Heart right ventricle (tissue), 16 donors: Measurements from ENCODE around the gene ANKRD65. TPM values are rescaled to one million over a fixed set of nuclear protein-coding genes. Genes with fewer than 3 reads are reported as not detected.
A peak's percentile ranks its signal among the peaks of the same experiment; 100 is the strongest.
"Not testable (repeated sequence)": the region's sequence is repeated elsewhere in the genome, so short reads cannot be mapped to it uniquely, and the experiment has no call there.

Experiments used
- ATAC-seq, 8 donors: fragments of 200-7000 bp; cut with Tn5 transposase; one replicate each; pipeline ENCODE4 v1.9.1; 2020; ENCODE audit warnings: mild to moderate bottlenecking in 8 of 8, moderate library complexity in 8 of 8, moderate number of reproducible peaks in 1 of 8
- DNase-seq, 2 donors: peaks; one replicate each; pipeline ENCODE4 v3.0.0-alpha.2; 2020
- H3K27ac ChIP-seq, 10 donors: fragments of 200-600 bp; sonication (generic) in 2 of 10; one replicate each; pipeline versions ENCODE4 v1.5.0 to v1.8.0; 2020 to 2022; ENCODE audit warnings: mild to moderate bottlenecking in 3 of 10
- H3K27me3 ChIP-seq, 7 donors: fragments of 200-600 bp; one replicate each; pipeline ENCODE4 v1.8.0; 2021 to 2022; ENCODE audit warnings: mild to moderate bottlenecking in 2 of 7
- H3K36me3 ChIP-seq, 9 donors: fragments of 200-600 bp; sonication (generic) in 1 of 9; one replicate each; pipeline versions ENCODE4 v1.5.0 to v1.8.0; 2020 to 2022; ENCODE audit warnings: mild to moderate bottlenecking in 2 of 9
- H3K4me1 ChIP-seq, 9 donors: fragments of 200-600 bp; sonication (generic) in 1 of 9; one replicate each; pipeline versions ENCODE4 v1.5.0 to v1.8.0; 2020 to 2022; ENCODE audit warnings: mild to moderate bottlenecking in 4 of 9
- H3K4me3 ChIP-seq, 10 donors: fragments of 200-600 bp; sonication (generic) in 2 of 10; one replicate each; pipeline versions ENCODE4 v1.5.0 to v1.8.0; 2020 to 2022; ENCODE audit warnings: mild to moderate bottlenecking in 7 of 10, moderate library complexity in 2 of 10
- H3K9me3 ChIP-seq, 11 donors: fragments of 200-600 bp in 10 of 11; sonication (generic) in 2 of 11; one replicate each; pipeline versions ENCODE4 v1.5.0 to v1.8.0; 2013 to 2022; ENCODE audit warnings: mild to moderate bottlenecking in 2 of 11, control low read depth in 1 of 11, moderate library complexity in 1 of 11
- WGBS, 2 donors: extraction: QIAGEN DNeasy Blood & Tissue Kit; methylation state at CpG; one replicate each; pipeline ENCODE4 v1.1.7; 2013; ENCODE audit warnings: inconsistent platforms in 1 of 2; 5-methylcytosine and 5-hydroxymethylcytosine counted together
- intact Hi-C, 10 donors: fragments of 100-400 bp; cut with DNase I; formaldehyde crosslinking; loops; one replicate each; pipeline versions ENCODE4 v1.11.1 to v1.14.2; 2022
- polyA plus RNA-seq, 2 donors: library from polyadenylated mRNA; stranded (reverse); fragments of 200-250 nt; gene quantifications; one replicate each; pipeline ENCODE4 v1.2.3, GENCODE V29; 2013
- total RNA-seq, 10 donors: library from RNA; stranded (reverse); fragmentation: NEBNext Ultra II Directional in 3 of 10; extraction: Animal tissue kit (Norgen Biotek cat#: 25700) in 3 of 10; gene quantifications; one replicate each; pipeline versions ENCODE4 v1.2.1 to v1.2.4, GENCODE V29; 2021 to 2023
- TF ChIP-seq, protein P1 (sequence below), 9 donors: fragments of 200-600 bp; sonication (generic) in 2 of 9; IDR thresholded peaks; one replicate each; pipeline versions ENCODE4 v1.5.0 to v1.8.0; 2021 to 2022; ENCODE audit warnings: antibody characterized with exemption in 9 of 9, mild to moderate bottlenecking in 5 of 9, moderate library complexity in 1 of 9
- donor health status: Arrhythmogenic right ventricular cardiomyopathy.
- donor health status: ischemic (EF 13 %, LVEDD 7.1; RV severe dilation, severe dysfunction).
- donor health status: healthy with polysubstance abuse.
- donor health status: DM: no; HTN: yes; CAD: no.
- donor health status: DM: no; HTN: no; CAD: no.
- donor health status: ischemic (EF 25% LVEDD 6.9; RV normal size, moderate dysfunction).
- donor health status: ischemic (EF 25% LVEDD 5.7; RV mildly dilated, moderate dysfunction).
- donor health status: healthy.
- donor health status: DM: yes; HTN: yes; CAD: no.
- donor health status: Ischemic cardiomyopathy.
- donor health status: ischemic (EF 35%, LVEDD 5.7; RV mildly dilated, moderate dysfunction).
- donor health status: nonischemic (EF 11% LVEDD 7.7; RV severe dilation, severe dysfunction).
- donor health status: DM: yes; HTN: yes; CAD: no.
- donor health status: PGD.
- donor health status: ischemic (EF 29% LVEDD 5.4; RV normal size, mild dysfunction).
- donor health status: nonischemic (EF 23%, LVEDD 6.1; RV moderate dilation, normal function).

The ANKRD65 gene
- total and polyA plus RNA-seq, 12 donors, result 0.37 to 3.1 (median 1.8) TPM

DNA sequence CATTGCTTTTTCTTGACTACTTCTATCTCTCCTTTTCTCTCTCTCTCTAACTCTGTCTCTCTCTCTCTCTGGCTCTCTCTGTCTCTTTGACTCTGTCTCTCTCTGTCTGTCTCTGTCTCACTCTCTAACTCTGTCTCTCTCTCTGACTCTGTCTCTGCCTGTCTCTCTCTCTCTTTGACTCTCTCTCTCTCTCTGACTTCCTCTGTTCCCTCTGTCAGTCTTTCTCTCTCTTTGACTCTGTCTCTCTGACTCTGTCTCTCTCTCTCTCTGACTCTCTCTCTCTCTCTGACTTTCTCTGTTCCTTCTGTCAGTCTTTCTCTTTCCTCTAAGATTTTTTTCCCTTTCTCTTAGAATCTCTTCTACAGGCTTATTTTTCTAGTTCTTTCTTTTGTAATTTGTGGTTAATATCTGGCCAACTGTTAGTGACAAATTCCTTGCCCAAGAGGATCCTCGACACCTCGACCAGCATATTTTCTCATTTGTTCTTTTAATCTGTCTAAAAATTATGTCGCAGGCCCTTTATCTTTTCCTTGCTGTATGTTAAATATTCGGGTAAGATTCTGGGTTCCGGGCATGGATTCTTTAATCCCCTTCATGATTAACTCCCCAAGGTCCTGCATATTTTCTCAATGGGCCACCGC is 28.1 kb upstream of the ANKRD65 start, which contains the start of gene ATAD3C:
TSS of gene ATAD3C (plus strand) at position 591 of the 641 bp plus-strand sequence. CDS start 995 bp downstream, outside the sequence.
- TF ChIP-seq, protein P1, sequence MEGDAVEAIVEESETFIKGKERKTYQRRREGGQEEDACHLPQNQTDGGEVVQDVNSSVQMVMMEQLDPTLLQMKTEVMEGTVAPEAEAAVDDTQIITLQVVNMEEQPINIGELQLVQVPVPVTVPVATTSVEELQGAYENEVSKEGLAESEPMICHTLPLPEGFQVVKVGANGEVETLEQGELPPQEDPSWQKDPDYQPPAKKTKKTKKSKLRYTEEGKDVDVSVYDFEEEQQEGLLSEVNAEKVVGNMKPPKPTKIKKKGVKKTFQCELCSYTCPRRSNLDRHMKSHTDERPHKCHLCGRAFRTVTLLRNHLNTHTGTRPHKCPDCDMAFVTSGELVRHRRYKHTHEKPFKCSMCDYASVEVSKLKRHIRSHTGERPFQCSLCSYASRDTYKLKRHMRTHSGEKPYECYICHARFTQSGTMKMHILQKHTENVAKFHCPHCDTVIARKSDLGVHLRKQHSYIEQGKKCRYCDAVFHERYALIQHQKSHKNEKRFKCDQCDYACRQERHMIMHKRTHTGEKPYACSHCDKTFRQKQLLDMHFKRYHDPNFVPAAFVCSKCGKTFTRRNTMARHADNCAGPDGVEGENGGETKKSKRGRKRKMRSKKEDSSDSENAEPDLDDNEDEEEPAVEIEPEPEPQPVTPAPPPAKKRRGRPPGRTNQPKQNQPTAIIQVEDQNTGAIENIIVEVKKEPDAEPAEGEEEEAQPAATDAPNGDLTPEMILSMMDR (IDR thresholded peaks at IDR 0.05), result no peak
- Histone ChIP-seq H3K4me3 (no peak within 1 kb of the TSS), H3K27ac (no peak within 1 kb of the TSS), H3K4me1 (no peaks in the 10 kb centered on the region), H3K9me3 (no peaks in the 10 kb centered on the region), H3K27me3 (no peaks in the 10 kb centered on the region), H3K36me3 (no peaks in the 10 kb centered on the region)
- ATAC-seq, result no peak
- WGBS, 2 donors, result 81 to 86% methylated on average over 6 of the region's 6 CpGs
- intact Hi-C loops, result no loop called here
- no peak for DNase-seq

DNA sequence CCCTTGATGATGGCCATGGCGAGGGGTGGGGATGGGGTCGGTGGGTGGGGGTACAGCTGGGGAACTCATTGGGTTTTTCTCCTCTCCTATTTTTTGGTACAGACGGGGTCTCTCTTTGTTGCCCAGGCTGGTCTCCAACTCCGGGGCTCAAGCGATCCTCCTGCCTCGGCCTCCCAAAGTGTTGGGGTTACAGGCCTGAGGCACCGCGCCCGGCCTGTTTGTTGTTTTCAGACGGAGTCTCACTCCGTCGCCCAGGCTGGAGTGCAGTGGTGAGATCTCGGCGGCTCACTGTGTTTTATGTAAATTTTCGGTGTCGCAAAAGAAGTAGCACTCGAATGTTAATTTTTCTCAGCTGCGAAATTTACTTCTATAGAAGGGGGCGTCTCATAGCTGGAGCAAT is 25.6 kb upstream of the ANKRD65 start:
- H3K27ac ChIP-seq, H3K27me3 ChIP-seq, H3K36me3 ChIP-seq, H3K9me3 ChIP-seq, H3K4me1 ChIP-seq, intact Hi-C loops, DNase-seq, ATAC-seq, H3K4me3 ChIP-seq: not testable (repeated sequence)
- WGBS, 2 donors, result 95% methylated on average over 19 of the region's 19 CpGs

DNA sequence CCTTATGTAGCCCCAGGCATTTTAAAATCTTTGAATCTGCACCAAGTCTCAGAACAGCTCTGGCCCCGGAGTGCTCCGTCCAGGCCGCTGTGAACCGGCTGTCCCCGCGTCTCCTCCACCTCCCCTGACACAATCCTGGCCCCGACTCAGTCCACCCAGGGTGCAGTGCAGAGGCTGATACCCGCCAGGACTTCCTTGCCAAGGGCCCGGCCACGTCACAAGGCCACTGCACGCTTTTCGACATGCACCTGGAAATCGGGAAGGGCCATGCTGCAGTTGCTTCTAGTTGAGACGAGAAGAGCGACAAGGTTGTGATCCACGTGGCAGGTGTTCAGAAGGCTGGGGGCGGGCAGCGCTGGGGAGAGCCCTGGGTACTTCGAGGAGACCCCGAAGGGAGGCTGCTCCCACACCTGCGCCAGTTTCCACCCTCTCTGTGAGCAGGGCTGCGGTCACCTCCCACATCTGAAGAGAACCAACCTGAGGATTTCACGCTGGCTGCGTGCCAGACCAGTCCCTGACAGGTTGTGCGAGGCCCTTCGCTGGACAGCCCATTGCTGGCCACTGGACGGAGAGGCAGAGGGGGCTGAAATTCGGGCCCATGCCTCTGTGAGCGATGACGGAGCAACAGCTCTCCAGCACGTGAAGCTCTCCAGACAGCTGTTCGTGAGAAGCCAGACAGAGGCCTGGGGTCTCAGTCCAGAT is 21.1 kb upstream of the ANKRD65 start:
- Histone ChIP-seq H3K27me3 (peaks cover 0 to 15% (median 0%) of the 10 kb centered on the region in 7 donors), H3K4me1 (peaks cover 0 to 23% (median 11%) of the 10 kb centered on the region in 9 donors), H3K9me3 (no peaks in the 10 kb centered on the region), H3K36me3 (peaks cover 0 to 9% (median 0%) of the 10 kb centered on the region in 9 donors), H3K4me3 (no peak overlapping the region), H3K27ac (no peak overlapping the region)
- intact Hi-C loops, result loop anchor here in 3 of 10 donors (2.0 to 5.0 kb wide), 3 partner anchors 35 to 55 kb away; partner anchors contain the start of genes MRPL20 (in 2 of the 3) and CCNL2 (in 1 of the 3)
- TF ChIP-seq, protein P1 (IDR thresholded peaks at IDR 0.05), result no peak
- DNase-seq, result no peak
- ATAC-seq, result no peak
- WGBS, 2 donors, result 85 to 88% methylated on average over 32 of the region's 32 CpGs

DNA sequence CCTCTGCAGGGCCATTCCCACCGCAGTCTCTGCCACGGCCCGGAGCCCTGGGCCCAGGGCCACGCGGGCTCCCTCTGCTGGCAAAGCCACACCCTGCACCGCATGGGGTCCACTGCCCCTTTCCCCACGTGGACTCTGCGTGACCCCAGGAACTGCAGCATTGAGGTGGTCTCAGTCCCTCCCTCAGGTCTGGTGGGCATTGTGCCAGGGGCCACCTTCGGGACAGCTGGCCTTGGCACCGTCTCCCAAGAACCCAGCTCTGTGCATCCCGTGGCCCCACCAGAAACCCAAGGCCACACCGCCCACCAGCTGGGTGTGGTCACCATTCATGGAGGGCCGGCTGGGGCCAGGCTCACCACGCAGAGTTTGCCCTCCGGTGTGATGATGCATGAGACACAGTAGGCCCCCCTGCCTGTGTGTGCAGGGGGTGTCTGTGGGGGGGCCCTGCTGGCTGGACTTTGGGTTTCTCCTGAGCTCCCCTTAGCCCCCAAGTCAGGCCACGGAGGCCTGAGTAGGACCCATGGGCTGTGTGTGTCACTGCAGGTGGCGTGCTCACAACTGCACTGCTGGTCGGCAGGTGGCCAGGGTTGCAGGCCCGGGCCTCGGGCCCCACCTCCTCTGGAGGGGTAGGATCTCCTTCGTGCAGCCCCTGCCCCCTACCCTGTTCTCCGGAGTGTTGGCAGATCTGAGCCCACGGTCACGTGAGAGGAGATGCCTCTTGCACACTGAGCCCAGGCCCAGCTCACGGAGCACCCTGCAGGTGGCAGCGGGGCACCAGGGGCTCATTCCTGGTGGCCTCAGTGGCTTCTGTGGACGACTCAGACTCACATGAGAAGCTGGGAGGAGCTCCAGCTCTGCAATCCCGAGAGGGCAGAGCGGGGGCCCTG is 20.2 kb upstream of the ANKRD65 start:
- peak overlapping the region in 1 of 10 donors; percentile 21 for H3K4me3 ChIP-seq
- no peak overlapping the region for H3K27ac ChIP-seq
- intact Hi-C loops, result loop anchor here in 3 of 10 donors (5.0 kb wide), 2 partner anchors 34 to 44 kb away; partner anchors contain the start of genes MRPL20 (in 2 of the 3) and CCNL2 (in 1 of the 3)
- 47% methylated on average over 29 of the region's 29 CpGs for WGBS, 2 donors
- H3K36me3 ChIP-seq, result peaks cover 0 to 9% (median 0%) of the 10 kb centered on the region in 9 donors
- peaks cover 0 to 24% (median 4%) of the 10 kb centered on the region in 7 donors for H3K27me3 ChIP-seq
- peak in 1 of 2 donors; percentile 72 for DNase-seq
- H3K4me1 ChIP-seq, result peaks cover 8 to 32% (median 19%) of the 10 kb centered on the region in 9 donors
- peak; percentile 68 to 85 (median 77) for ATAC-seq
- no peaks in the 10 kb centered on the region for H3K9me3 ChIP-seq
- TF ChIP-seq, protein P1 (IDR thresholded peaks at IDR 0.05), result peak; percentile 80 to 95 (median 90)
